GM21825 (cell line): ENCODE data around the gene RNF217.
"Not testable (repeated sequence)": the region's sequence is repeated elsewhere in the genome, so short reads cannot be mapped to it uniquely, and the experiment has no call there.

Experiments used
- ATAC-seq: cut with Tn5 transposase; IDR thresholded peaks from one replicate; pipeline ENCODE4 v1.9.1; 2021; ENCODE audit warnings: mild to moderate bottlenecking, moderate library complexity; ENCODE audit not compliant: unreplicated experiment

The RNF217 gene

GRCh38 chr6:124961777-124962638 lies at the start of gene RNF217:
Gene RNF217, plus strand, starts transcription at chr6:124962437. Its CDS starts 108 bp downstream, at chr6:124962545.
- ATAC-seq = no peak

DNA sequence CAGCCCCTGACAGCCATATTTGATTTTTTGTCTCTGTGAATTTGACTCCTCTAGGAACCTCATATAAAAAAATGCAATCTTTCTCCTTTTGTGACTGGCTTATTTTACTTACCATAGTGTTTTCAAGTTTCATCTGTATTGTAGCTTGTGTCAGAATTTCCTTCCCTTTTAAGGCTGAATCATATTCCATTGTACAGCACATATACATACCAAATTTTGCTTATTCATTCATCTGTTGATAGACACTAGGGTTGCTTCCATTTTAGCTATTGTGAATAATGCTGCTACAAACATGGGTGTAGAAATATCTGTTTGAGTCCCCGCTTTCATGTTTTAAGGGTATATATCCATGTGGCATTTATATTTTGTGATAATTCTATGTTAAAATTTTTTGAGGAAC lies 49.2 kb upstream of the RNF217 start:
- ATAC-seq = no peak

DNA sequence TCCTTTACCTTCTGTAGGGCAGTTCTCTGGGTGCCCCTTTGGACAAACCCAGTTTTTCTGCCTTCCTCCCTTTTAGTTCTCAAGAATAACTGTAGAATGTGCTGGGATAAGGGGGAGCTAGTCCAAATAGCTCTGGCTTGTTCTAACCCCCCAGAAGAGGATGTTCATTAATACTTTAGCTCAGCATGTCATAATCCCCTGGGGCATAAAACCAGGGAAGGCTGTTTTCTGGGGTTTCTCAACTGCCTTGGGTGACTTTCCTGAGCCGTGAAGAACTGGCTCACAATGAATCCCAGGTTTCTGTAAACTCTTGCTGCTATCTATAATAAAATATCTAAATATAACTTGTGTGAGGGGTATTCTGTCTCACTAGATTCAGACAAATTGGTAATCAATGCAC lies 44.5 kb upstream of the RNF217 start:
- no peak for ATAC-seq

GRCh38 chr6:124919703-124920102 lies 42.5 kb upstream of the RNF217 start:
- not testable (repeated sequence) for ATAC-seq

DNA sequence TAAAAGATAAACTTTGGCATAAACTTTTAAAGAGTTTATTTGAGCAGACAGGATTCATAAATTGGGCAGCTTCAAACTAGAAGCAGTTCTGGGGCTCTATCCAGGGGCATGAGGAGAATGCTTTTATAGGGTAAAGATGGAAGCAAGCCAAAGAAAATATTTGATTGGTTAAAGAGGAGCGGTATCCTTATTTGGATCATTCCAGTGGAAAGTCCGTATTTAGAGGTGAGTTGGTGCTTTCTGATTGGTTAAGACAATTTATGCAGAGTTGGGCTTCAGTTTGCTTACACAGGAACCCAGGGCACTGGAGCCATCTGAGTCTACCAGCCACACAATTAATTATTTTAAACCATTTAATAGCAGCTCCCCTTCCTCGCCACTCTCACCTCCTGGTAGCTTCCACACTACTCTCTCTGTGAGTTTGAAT lies 37.9 kb upstream of the RNF217 start:
- ATAC-seq = no peak

DNA sequence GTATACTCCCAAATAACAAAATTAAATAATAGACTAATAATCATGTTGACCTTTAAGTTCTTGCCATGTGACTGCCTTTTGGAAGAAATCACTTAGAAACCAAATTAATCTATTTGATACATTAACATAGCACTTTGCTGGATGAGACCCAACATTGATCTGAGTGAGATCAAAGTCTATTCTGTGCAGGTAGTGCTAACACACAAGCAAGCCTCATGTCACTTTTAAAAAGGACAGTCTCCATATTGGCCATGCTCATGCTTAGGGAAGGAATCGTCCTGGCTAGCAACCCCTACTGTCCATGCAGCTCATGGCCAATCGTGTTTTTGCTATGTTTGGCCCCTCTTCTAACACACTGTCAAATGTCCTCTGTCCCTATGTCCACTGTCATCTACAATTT lies 35.8 kb upstream of the RNF217 start:
- no peak for ATAC-seq

DNA sequence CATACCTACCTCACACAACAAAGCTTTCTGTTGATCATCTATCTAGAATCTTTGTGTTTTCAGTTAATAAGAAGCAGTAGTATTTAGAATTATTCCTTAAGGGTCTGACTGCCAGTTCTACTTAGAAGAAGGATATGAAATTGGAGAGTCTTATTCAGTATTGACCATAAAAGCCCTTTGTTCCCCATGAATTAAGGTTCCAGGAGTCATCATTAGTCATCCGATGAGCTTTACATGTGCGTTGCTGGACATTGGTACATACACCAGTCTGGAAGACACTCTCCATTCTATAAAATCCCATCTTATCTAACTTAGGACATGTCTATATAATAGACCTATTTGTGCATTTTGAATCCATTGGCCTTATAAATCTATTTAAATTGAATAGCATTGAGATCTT lies 34.4 kb upstream of the RNF217 start:
- no peak for ATAC-seq

- ATAC-seq = no peak
These were observed 33.4 kb upstream of the RNF217 start for GRCh38 chr6:124928851-124929250.

DNA sequence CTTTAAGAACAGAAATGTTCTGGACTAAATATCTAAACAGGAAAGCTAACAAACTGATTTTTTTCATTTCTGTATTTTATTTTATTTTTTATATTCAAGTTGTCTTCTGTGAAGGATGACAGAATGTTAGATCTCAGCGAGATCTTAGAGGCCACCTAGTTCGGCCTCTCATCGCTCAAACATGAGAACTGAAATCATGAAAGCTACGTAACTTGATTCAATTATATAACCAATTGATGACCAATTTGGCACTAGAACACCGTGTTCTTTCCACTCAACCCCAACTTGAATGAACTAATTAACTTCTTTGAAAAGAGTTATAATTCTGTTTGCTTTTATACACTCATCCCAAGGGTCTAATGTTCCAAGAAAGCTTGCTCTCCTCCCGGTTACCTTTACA lies 24.6 kb upstream of the RNF217 start:
- no peak for ATAC-seq

- ATAC-seq = no peak
These were observed 21.0 kb upstream of the RNF217 start for GRCh38 chr6:124941259-124941658.

- ATAC-seq = no peak
These were observed 18.6 kb upstream of the RNF217 start for GRCh38 chr6:124943658-124944057.

GRCh38 chr6:124947971-124948451 lies 14.2 kb upstream of the RNF217 start:
- no peak for ATAC-seq

DNA sequence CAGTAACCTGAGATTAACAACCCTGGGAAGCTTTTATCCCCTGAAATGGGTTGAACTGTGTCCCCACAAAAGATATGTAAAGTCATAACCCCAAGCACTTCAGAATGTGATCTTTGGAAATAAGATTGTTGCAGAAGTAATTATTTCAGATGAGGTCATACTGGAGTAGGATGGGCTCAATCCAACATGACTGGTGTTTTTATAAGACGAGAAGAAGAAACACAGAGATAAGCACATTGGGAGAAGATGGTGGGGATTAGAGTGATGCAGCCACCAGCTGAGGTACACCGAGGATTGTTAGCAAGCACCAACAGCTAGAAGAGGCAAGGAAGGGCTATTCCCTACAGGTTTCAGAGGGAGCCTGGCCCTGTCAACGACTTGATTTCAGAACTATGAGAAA lies 12.5 kb upstream of the RNF217 start:
- no peak for ATAC-seq

GRCh38 chr6:124953808-124954207 lies 8.4 kb upstream of the RNF217 start:
- ATAC-seq = no peak

DNA sequence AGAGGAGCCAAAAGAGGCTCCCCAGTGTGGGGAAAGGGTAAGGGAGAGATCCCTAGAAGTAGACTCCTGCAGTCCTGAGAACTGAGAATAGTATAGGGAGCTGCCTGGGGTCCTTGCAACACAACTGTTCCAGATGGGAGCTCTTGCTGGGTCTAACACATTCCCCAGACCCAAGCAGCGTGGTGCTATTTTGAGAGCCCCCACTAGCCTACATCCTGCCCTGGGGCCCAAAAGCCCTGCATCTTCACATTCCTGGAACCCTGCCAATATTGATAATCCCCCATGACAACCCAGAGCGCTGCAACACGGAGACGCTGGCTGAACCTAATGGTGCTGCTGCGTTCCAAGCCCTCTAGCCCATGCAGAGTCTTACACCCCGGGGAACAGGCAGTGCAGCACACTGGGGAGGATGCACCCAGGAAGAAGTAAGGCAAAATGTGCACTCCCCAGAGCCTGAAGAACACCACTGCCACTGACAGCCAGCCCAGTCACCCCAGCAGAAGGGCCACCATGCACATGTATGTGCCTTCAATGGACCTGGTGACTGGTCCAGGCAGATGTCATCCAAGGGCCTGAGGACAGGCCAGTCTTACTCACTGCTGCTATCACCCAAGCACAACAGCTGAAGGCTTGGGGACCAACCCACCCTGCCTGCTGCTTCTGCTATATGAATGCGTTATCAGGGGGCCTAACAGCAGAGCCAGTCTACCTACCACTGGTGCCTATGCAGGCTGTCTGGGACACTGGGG lies 7.0 kb upstream of the RNF217 start:
- ATAC-seq = no peak

DNA sequence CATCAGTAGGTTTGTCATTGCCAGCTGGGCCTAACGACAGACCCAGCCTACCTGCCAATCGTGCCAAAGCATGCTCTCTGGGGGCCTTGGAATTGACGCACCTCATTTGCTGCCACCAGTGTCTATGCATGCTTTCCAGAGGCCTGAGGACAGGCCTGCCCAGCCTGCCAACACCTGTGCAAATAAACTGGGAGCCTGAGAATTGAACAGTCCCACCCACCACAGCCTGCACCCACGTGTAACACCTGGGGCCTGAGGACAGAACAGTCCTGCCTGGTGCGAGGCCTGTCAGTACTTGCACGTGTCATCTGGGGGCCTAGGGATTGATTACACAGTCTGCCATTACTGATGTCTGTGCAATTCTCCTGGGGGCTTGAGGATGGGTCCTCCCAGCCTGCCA lies 6.2 kb upstream of the RNF217 start:
- ATAC-seq = no peak

DNA sequence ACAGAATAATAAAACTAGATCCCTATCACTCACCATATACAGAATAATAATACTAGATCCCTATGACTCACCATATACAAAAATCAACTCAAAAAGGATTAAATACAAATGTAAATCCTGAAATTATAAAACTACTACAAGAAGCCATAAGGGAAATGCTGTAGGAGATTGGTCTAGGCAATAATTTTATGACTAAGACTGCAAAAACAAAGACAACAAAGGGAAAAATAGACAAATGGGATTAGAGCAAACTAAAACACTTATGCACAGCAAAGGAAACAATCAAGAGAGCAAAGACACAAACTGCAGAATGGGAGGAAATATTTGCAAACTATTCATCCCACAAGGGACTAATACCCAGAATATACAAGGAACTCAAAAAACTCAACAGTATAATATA lies 4.1 kb upstream of the RNF217 start:
- ATAC-seq = no peak

GRCh38 chr6:124958759-124959354 lies 3.4 kb upstream of the RNF217 start:
- ATAC-seq = no peak

DNA sequence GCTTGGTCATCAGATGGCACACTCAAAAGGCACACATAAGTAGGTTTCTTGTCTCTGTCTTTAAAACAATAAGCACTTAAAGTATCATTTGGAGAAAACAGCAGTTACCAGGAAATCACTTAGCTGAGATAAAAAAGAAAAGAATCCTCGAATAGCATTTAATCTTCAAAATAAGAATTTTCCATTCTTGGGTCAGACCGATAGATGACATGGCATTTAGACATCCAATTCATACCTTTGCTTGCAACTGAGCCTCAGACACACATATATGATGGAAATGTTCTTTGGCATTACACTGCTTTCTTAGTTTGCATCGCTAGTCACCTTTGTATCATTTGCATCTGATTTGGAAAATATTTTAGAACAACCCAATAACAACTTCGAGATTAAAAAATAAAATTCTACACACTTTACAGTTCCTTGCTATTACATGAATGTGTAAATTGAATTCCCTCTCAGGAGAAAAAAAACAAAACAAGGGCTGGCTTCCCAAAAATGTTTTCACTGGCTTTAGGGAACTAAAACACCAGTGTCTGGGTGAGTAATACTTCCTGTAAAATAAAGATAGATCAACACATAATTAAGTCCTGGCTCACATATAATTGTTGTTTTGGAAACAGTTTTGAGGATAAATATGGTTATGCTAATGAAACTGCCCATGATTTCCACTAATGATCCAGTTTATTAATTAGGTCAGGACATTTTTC lies 1.3 kb upstream of the RNF217 start:
- ATAC-seq = no peak

- no peak for ATAC-seq
These were observed 817 bp upstream of the RNF217 start for GRCh38 chr6:124961464-124961776.
